ENCODE measurements around the gene ERBB4.
"Not testable (repeated sequence)": the region's sequence is repeated elsewhere in the genome, so short reads cannot be mapped to it uniquely, and the experiment has no call there.

Gene ERBB4

DNA sequence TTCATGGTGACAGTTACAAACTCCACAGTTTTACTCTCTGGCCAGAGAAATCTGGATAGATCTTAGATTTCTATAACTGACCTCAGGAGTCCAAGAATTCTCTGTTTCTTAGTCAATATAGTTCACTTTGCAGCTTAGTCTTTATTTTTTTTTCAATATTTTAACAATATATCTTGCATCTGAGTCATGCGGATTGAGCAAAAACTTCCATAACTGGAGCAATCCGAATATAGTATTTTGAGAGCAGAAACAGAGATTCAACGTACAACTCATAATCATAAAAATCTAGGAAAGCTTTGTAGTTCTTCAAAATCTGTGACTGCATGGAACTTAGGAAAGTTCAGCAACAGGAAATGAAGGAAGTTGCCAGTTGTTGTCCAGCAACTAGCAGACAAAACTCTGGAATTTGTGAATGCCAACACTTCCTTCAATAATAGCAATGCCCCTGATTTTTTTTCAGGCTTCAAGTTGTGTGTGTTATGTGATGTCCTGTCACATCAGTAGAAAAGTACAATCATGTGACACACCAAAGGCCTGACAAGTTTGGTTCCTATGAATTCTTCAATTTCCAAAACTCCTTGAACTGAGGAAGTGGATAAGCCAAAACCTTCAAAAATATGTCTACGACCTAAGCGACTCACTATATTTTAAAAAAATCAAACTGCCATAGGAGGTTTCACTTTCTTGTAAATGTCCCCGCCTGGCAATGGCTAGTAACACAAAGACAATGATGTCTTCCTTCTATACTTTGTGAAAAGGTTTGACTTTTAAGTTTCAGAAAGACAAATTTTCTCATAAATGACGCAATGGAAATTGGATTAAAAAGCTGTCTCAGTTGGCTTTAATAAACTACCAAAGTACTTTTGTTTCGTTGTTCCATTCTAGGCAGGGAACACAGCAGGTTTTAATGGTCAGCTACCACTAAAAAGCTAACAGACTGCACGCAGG, 510.6 kb downstream of the ERBB4 start:
- no peak overlapping the region for H3K4me3 ChIP-seq (replicated peaks in 1 of 2; ENCODE audit: low read depth in 2 of 2, low read length in 2 of 2)
- DNase-seq (ENCODE audit: low read depth in 2 of 2), result peak; percentile 35 to 79
- TF ChIP-seq, protein P1, sequence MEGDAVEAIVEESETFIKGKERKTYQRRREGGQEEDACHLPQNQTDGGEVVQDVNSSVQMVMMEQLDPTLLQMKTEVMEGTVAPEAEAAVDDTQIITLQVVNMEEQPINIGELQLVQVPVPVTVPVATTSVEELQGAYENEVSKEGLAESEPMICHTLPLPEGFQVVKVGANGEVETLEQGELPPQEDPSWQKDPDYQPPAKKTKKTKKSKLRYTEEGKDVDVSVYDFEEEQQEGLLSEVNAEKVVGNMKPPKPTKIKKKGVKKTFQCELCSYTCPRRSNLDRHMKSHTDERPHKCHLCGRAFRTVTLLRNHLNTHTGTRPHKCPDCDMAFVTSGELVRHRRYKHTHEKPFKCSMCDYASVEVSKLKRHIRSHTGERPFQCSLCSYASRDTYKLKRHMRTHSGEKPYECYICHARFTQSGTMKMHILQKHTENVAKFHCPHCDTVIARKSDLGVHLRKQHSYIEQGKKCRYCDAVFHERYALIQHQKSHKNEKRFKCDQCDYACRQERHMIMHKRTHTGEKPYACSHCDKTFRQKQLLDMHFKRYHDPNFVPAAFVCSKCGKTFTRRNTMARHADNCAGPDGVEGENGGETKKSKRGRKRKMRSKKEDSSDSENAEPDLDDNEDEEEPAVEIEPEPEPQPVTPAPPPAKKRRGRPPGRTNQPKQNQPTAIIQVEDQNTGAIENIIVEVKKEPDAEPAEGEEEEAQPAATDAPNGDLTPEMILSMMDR (IDR thresholded peaks at IDR 0.05; ENCODE audit: low read depth, low read length), result no peak

DNA sequence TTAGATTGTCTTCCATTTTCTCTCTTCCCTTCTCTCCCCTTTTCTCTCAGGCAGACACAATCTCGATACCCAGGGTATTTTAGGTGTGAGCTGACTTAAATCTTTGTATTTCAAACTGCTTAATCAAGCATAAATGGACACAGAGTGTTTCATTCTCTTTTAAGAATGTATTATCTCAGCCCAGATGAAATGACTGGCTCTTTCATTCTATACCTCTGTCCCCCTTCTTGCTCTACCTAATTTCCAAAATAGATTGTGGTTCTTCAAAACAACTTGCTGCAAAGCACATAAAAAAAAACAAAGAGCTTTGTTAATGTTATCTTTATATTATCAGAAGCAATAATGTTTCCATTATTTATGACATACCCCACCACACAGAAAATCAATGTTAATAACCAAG, 514.6 kb downstream of the ERBB4 start:
- TF ChIP-seq, protein P1 (IDR thresholded peaks at IDR 0.05; ENCODE audit: low read depth, low read length), result no peak
- no peak overlapping the region for H3K4me3 ChIP-seq (replicated peaks in 1 of 2; ENCODE audit: low read depth in 2 of 2, low read length in 2 of 2)
- no peak for DNase-seq (ENCODE audit: low read depth in 2 of 2)

DNA sequence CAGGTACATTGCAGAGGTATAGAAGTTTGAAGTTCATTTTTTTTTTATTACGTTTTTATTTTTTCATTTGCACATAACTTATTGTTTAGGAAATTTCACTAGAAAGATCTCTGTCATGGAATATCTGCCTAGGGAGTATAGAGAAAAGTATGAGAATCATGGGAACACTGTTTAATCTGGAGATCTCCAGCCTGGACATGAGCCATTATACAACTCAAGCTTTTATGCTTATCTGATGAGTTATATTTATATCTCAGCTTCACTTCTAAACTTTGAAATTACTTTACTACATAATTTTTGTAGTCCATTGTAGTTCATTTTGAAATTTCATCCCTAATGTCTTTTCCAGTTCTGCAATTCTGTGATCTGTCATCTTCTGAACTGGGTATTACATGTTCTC, 515.6 kb downstream of the ERBB4 start:
- no peak overlapping the region for H3K4me3 ChIP-seq (replicated peaks in 1 of 2; ENCODE audit: low read depth in 2 of 2, low read length in 2 of 2)
- TF ChIP-seq, protein P1 (IDR thresholded peaks at IDR 0.05; ENCODE audit: low read depth, low read length), result no peak
- DNase-seq (ENCODE audit: low read depth in 2 of 2), result no peak

DNA sequence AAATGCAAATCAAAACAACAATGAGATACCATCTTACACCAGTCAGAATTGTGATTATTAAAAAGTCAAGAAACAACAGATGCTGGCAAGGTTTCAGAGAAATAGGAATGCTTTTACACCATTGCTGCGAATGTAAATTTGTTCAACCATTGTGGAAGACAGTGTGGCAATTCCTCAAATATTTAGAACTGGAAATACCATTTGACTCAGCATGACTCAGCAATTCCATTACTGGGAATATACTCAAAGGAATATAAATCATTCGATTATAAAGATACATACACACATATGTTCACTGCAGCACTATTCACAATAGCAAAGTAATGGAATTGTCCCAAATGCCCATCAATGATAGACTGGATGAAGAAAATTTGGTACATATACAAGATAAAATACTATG, 516.7 kb downstream of the ERBB4 start:
- TF ChIP-seq, protein P1 (IDR thresholded peaks at IDR 0.05; ENCODE audit: low read depth, low read length), result no peak
- no peak overlapping the region for H3K4me3 ChIP-seq (replicated peaks in 1 of 2; ENCODE audit: low read depth in 2 of 2, low read length in 2 of 2)
- DNase-seq (ENCODE audit: low read depth in 2 of 2), result peak; percentile 55 to 89

DNA sequence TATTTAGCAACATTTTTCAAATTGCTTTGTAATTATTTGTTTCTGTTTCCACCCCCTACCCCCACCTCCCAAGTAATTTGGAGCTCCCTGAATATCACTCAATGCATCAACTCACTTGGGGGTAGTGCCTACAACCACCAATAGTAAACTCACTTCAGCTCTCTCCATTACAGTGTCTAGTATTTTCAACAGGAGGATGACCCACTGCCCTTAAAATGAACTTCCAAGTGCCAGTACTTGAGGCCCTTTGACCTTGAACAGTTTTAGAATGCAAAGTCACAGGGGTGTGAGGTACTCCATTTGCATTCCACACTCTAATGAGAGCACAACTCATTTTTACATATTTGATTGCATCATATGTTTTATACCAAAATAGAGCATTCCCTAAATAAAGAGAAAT, 523.0 kb downstream of the ERBB4 start:
- TF ChIP-seq, protein P1 (IDR thresholded peaks at IDR 0.05; ENCODE audit: low read depth, low read length), result no peak
- H3K4me3 ChIP-seq (replicated peaks in 1 of 2; ENCODE audit: low read depth in 2 of 2, low read length in 2 of 2), result no peak overlapping the region
- DNase-seq (ENCODE audit: low read depth in 2 of 2), result no peak

DNA sequence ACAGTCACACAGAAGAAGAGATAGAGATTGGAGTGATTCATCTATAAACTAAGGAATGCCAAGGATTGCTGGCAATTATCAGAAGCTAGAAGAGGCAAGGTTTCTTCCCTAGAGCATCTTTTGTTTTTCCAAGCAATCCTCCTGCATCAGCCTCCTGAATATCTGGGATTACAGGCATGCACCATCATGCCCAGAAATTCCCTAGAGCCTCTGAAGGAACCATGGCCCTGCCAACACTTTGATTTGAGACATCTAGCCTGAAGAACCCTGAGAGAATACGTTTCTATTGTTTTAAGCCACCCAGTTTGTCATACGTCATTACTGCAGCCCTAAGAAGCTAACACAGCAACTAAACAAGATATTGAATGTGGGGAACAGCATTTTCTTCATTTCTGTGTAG, 525.0 kb downstream of the ERBB4 start:
- no peak overlapping the region for H3K4me3 ChIP-seq (replicated peaks in 1 of 2; ENCODE audit: low read depth in 2 of 2, low read length in 2 of 2)
- no peak for DNase-seq (ENCODE audit: low read depth in 2 of 2)
- TF ChIP-seq, protein P1 (IDR thresholded peaks at IDR 0.05; ENCODE audit: low read depth, low read length), result no peak

DNA sequence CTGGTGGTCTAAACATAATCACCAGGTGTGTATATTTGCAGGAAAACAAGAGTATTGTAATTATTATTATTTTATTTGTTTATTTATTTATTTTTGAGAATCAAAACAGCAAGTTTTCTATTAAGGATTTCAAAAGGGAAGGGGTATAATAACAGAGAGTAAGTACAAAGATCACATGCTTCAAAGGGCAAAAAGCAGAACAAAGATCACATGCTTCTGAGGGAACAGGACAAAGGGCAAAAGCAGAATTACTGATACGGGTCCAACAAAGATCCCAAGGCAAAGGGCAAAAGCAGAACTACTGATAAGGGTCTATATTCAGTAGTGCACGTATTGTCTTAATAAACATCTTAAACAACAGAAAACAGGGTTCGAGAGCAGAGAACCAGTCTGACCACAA, 528.3 kb downstream of the ERBB4 start:
- H3K4me3 ChIP-seq (replicated peaks in 1 of 2; ENCODE audit: low read depth in 2 of 2, low read length in 2 of 2); DNase-seq (ENCODE audit: low read depth in 2 of 2): not testable (repeated sequence)

Measured in cardiac fibroblast (primary cell).